SK-N-SH (cell line): Measurements from ENCODE around the gene LRIG1. TPM values are rescaled to one million over a fixed set of nuclear protein-coding genes. Genes with fewer than 3 reads are reported as not detected.

Experiments used
- CTCF ChIA-PET: fragments of 300-600, 350-600 bp; formaldehyde crosslinking; extraction: SDS; loops from one replicate; lab custom pipeline; 2021; lab: Yijun Ruan, JAX
- POLR2A ChIA-PET: fragments of 350-600 bp; sonication (Branson Sonifier 250); formaldehyde crosslinking; extraction: SDS; loops from one replicate; lab custom pipeline; 2020; ENCODE audit warnings: antibody characterized with exemption, inconsistent platforms; lab: Yijun Ruan, JAX
- DNase-seq: peaks from one replicate; pipeline ENCODE4 v3.0.0; 2012
- H2AFZ ChIP-seq: fragments of 200-600 bp; sonication (generic); 2 replicates; pipeline ENCODE4 v1.8.1; 2016; ENCODE audit warnings: antibody characterized with exemption, mild to moderate bottlenecking, low read depth
- H3F3A ChIP-seq: fragments of 200-600 bp; sonication (generic); replicated peaks from 2 replicates; pipeline ENCODE3; 2016; ENCODE audit warnings: antibody characterized with exemption, mild to moderate bottlenecking; ENCODE audit not compliant: insufficient read depth
- H3K27ac ChIP-seq, 2 experiments: fragments of 200-500 bp in 1 of 2; fragments of 200-600 bp in 1 of 2; sonication (Bioruptor generic) in 1 of 2; sonication (generic), shearing (Covaris generic) in 1 of 2; 2 replicates each; pipeline versions ENCODE4 v1.5.1 to v1.6.1; 2014 to 2016; ENCODE audit warnings: low read depth in 2 of 2, inconsistent platforms in 1 of 2, low read length in 1 of 2, mild to moderate bottlenecking in 1 of 2, mixed read lengths in 1 of 2
- H3K27me3 ChIP-seq: fragments of 200-600 bp; sonication (generic), shearing (Covaris generic); 2 replicates; pipeline ENCODE4 v1.6.1; 2016; ENCODE audit warnings: mixed run types; ENCODE audit not compliant: insufficient read depth
- H3K36me3 ChIP-seq, 2 experiments: fragments of 200-500 bp in 1 of 2; fragments of 200-600 bp in 1 of 2; sonication (Bioruptor generic) in 1 of 2; sonication (generic) in 1 of 2; replicated peaks in 1 of 2; 2 replicates each; pipeline versions ENCODE3 to v1.5.1; 2014 to 2016; ENCODE audit warnings: low read length in 1 of 2, mild to moderate bottlenecking in 1 of 2; ENCODE audit not compliant: insufficient read depth in 2 of 2, control insufficient read depth in 1 of 2
- H3K4me1 ChIP-seq, 2 experiments: fragments of 200-500 bp in 1 of 2; fragments of 200-600 bp in 1 of 2; sonication (Bioruptor generic) in 1 of 2; sonication (generic), shearing (Covaris generic) in 1 of 2; 2 replicates each; pipeline versions ENCODE4 v1.5.1 to v1.6.1; 2014 to 2016; ENCODE audit warnings: low read depth in 1 of 2, low read length in 1 of 2, mixed run types in 1 of 2; ENCODE audit not compliant: insufficient read depth in 2 of 2, control insufficient read depth in 1 of 2
- H3K4me2 ChIP-seq: fragments of 200-600 bp; sonication (generic), shearing (Covaris generic); 2 replicates; pipeline ENCODE4 v1.6.1; 2017; ENCODE audit warnings: mixed run types
- H3K4me3 ChIP-seq, 2 experiments: fragments of 200-500 bp in 1 of 2; fragments of 200-600 bp in 1 of 2; sonication (Bioruptor generic) in 1 of 2; sonication (generic), shearing (Covaris generic) in 1 of 2; 2 replicates each; pipeline versions ENCODE4 v1.5.1 to v1.8.1; 2014 to 2016; ENCODE audit warnings: low read depth in 2 of 2, inconsistent platforms in 1 of 2, low read length in 1 of 2, mild to moderate bottlenecking in 1 of 2, mixed read lengths in 1 of 2, moderate library complexity in 1 of 2
- H3K79me2 ChIP-seq: fragments of 200-600 bp; sonication (generic); 2 replicates; pipeline ENCODE4 v1.8.1; 2017; ENCODE audit warnings: mild to moderate bottlenecking; ENCODE audit not compliant: insufficient read depth
- H3K9ac ChIP-seq: fragments of 200-600 bp; sonication (generic); 2 replicates; pipeline ENCODE4 v1.6.1; 2017; ENCODE audit warnings: mixed run types
- H3K9me2 ChIP-seq: fragments of 200-600 bp; sonication (generic); 2 replicates; pipeline ENCODE4 v1.6.1; 2017; ENCODE audit warnings: mixed run types
- H3K9me3 ChIP-seq: fragments of 200-600 bp; sonication (generic); 2 replicates; pipeline ENCODE4 v1.6.1; 2017; ENCODE audit warnings: mixed run types, mild to moderate bottlenecking, moderate library complexity
- H4K20me1 ChIP-seq: fragments of 200-600 bp; sonication (generic); 2 replicates; pipeline ENCODE4 v1.6.1; 2017; ENCODE audit warnings: mild to moderate bottlenecking, mixed run types; ENCODE audit not compliant: insufficient read depth
- CTCF ChIP-seq: fragments of 200-600 bp; sonication (generic); IDR thresholded peaks from 2 replicates; pipeline ENCODE4 v1.6.1; 2017; ENCODE audit warnings: antibody characterized with exemption, mild to moderate bottlenecking, moderate library complexity
- ELF1 ChIP-seq: IDR thresholded peaks from 2 replicates; pipeline ENCODE4 v1.4.0; 2012
- EP300 ChIP-seq, 2 experiments: IDR thresholded peaks; 2 replicates each; pipeline versions ENCODE4 v1.4.0 to v1.6.1; 2012; ENCODE audit warnings: borderline replicate concordance in 1 of 2, low read depth in 1 of 2, low read length in 1 of 2
- GATA2 ChIP-seq: sonication (generic); formaldehyde crosslinking; IDR thresholded peaks from 2 replicates; pipeline ENCODE4 v1.5.0; 2020; ENCODE audit warnings: mild to moderate bottlenecking, missing genetic modification reagents
- JUND ChIP-seq: IDR thresholded peaks from 2 replicates; pipeline ENCODE4 v1.4.0; 2012
- MEF2A ChIP-seq: IDR thresholded peaks from 2 replicates; pipeline ENCODE4 v1.4.0; 2012; ENCODE audit warnings: low read depth, borderline replicate concordance
- NFIC ChIP-seq: IDR thresholded peaks from 2 replicates; pipeline ENCODE4 v1.4.0; 2012; ENCODE audit warnings: borderline replicate concordance
- RAD21 ChIP-seq: IDR thresholded peaks from 2 replicates; pipeline ENCODE4 v1.6.1; 2012; ENCODE audit warnings: mild to moderate bottlenecking, low read length
- RFX5 ChIP-seq: IDR thresholded peaks from 2 replicates; pipeline ENCODE4 v1.6.1; 2012; ENCODE audit warnings: mild to moderate bottlenecking, improper control_type of control experiment, low read length
- TAF1 ChIP-seq: IDR thresholded peaks from 2 replicates; pipeline ENCODE4 v1.6.1; 2012; ENCODE audit warnings: low read depth, mild to moderate bottlenecking, low read length, moderate library complexity, borderline replicate concordance
- TCF12 ChIP-seq: IDR thresholded peaks from 2 replicates; pipeline ENCODE4 v1.4.0; 2012
- TEAD4 ChIP-seq: IDR thresholded peaks from 2 replicates; pipeline ENCODE4 v1.4.0; 2012; ENCODE audit warnings: mild to moderate bottlenecking, borderline replicate concordance; ENCODE audit not compliant: insufficient read depth
- USF2 ChIP-seq: fragments of 150-350 bp; IDR thresholded peaks from 2 replicates; pipeline ENCODE4 v1.6.1; 2017; ENCODE audit warnings: antibody characterized with exemption, low read length, low read depth, borderline replicate concordance
- WGBS: methylation state at CpG from one replicate; pipeline ENCODE4 v1.1.6; 2017; ENCODE audit warnings: low lambda C conversion rate; 5-methylcytosine and 5-hydroxymethylcytosine counted together
- polyA plus RNA-seq, 3 experiments: library from polyadenylated mRNA; depleted of rRNA; stranded (reverse); fragments of >200 nt; gene quantifications; 2 replicates each; pipeline ENCODE4 v1.2.3, GENCODE V29; 2012

Gene LRIG1
- polyA plus RNA-seq, 1 of the 3 experiments (the other 2 are of a cell fraction) = 1.7 TPM

DNA sequence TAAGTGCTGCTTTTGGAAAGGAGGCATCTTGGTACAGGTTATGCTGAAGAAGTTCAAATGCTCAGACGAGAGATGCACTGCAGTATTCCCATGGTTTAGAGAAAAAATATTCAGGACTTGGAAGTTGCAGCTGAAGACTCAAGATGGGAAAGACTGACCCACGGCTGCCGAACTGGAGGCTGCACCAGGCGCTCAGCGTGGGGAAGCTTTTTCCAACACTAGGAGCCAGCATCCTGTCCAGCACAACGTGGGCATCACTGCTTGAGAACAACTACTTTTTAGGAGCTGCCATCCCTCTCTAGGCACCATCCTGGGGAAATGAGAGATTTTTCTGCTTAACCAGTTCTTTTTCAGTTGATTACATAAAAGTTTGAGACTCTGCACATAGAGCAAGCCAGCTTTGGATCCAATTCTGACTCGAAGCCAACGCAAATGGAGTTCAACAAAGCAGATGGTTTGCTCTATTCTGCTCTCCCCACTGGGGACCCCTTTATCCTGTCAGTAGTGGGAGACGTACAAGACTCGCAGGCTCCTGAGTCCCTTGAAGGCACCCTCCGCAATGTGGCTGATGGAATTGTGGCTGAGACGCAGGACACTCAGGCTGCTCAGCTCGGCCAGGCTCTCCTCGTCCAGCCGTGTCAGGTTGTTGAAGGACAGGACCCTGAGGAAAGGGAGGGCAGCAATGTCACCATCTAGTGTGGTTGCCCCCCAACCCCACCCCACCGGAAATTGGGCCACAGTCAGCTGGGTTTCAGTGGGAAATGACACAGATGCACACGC lies 93.8 kb downstream of the LRIG1 start:
- no peak for DNase-seq
- Histone ChIP-seq H3K27ac (no peak overlapping the region), H3K4me3 (no peak overlapping the region), H3K79me2 (no peaks in the 10 kb centered on the region), H3K9me2 (no peaks in the 10 kb centered on the region), H4K20me1 (no peaks in the 10 kb centered on the region), H2AFZ (no peak overlapping the region), H3K9me3 (no peaks in the 10 kb centered on the region), H3K4me1 (peaks cover 0 to 5% of the 10 kb centered on the region in 2 experiments; a peak in 2 of 4 replicates), H3K9ac (no peak overlapping the region)
- WGBS = 79% methylated on average over 15 of the region's 17 CpGs
- CTCF ChIA-PET = interaction anchor here (0.6 to 6.5 kb wide), 45 partner anchors 9 to 706 kb away, joined by 3 to 70 read pairs (median 5); no protein-coding TSS in a partner anchor
- POLR2A ChIA-PET = no interaction called here
- TF ChIP-seq TAF1 (no peak), RFX5 (no peak), EP300 (IDR thresholded peaks at IDR 0.05; ENCODE audit: borderline replicate concordance in 1 of 2, low read depth in 1 of 2, low read length in 1 of 2) (no peak), RAD21 (no peak), ELF1 (no peak), MEF2A (no peak), NFIC (no peak), GATA2 (CRISPR knock-in tag) (no peak)
- TF ChIP-seq, all 33 proteins: peak for 0
- Histone ChIP-seq H3K36me3 (no peaks in the 10 kb centered on the region), H3K4me2 (no peak overlapping the region), H3K27me3 (no peaks in the 10 kb centered on the region), H3F3A (no peaks in the 10 kb centered on the region)

GRCh38 chr3:66406163-66406562 lies 94.7 kb downstream of the LRIG1 start:
- H3K9ac ChIP-seq = no peak overlapping the region
- no peaks in the 10 kb centered on the region for H3K79me2 ChIP-seq
- H3K27me3 ChIP-seq = no peaks in the 10 kb centered on the region
- POLR2A ChIA-PET = no interaction called here
- TF ChIP-seq TEAD4 = no peak
- no peak for TF ChIP-seq TCF12
- TF ChIP-seq ELF1 = no peak
- no peak for TF ChIP-seq USF2
- TF ChIP-seq MEF2A = no peak
- no peak for TF ChIP-seq CTCF
- TF ChIP-seq JUND = no peak
- TF ChIP-seq RAD21 = no peak
- no peak for TF ChIP-seq EP300 (IDR thresholded peaks at IDR 0.05; ENCODE audit: borderline replicate concordance in 1 of 2, low read depth in 1 of 2, low read length in 1 of 2)
- TF ChIP-seq GATA2 (CRISPR knock-in tag) = no peak
- TF ChIP-seq, all 33 proteins: peak for 0
- CTCF ChIA-PET = interaction anchor here (1.5 to 6.5 kb wide), 8 partner anchors 8 to 409 kb away, joined by 4 to 70 read pairs (median 16); no protein-coding TSS in a partner anchor
- H3K4me3 ChIP-seq = no peak overlapping the region
- H3K27ac ChIP-seq = no peak overlapping the region
- H3F3A ChIP-seq = no peaks in the 10 kb centered on the region
- no peak overlapping the region for H3K4me2 ChIP-seq
- no peak overlapping the region for H2AFZ ChIP-seq
- 86% methylated on average over 5 of the region's 5 CpGs for WGBS
- DNase-seq = no peak
- no peaks in the 10 kb centered on the region for H4K20me1 ChIP-seq
- peaks cover 0 to 5% of the 10 kb centered on the region in 2 experiments; a peak in 2 of 4 replicates for H3K4me1 ChIP-seq
- no peaks in the 10 kb centered on the region for H3K9me2 ChIP-seq
- H3K36me3 ChIP-seq = no peaks in the 10 kb centered on the region
- H3K9me3 ChIP-seq = no peaks in the 10 kb centered on the region
